NCI-H2081 (cell line): ENCODE data around the gene ATG9B.

Source experiments
- DNase-seq, 2 experiments: peaks; one replicate each; lab custom pipeline; 2025; lab: John Stamatoyannopoulos, UW

The ATG9B gene, protein sequence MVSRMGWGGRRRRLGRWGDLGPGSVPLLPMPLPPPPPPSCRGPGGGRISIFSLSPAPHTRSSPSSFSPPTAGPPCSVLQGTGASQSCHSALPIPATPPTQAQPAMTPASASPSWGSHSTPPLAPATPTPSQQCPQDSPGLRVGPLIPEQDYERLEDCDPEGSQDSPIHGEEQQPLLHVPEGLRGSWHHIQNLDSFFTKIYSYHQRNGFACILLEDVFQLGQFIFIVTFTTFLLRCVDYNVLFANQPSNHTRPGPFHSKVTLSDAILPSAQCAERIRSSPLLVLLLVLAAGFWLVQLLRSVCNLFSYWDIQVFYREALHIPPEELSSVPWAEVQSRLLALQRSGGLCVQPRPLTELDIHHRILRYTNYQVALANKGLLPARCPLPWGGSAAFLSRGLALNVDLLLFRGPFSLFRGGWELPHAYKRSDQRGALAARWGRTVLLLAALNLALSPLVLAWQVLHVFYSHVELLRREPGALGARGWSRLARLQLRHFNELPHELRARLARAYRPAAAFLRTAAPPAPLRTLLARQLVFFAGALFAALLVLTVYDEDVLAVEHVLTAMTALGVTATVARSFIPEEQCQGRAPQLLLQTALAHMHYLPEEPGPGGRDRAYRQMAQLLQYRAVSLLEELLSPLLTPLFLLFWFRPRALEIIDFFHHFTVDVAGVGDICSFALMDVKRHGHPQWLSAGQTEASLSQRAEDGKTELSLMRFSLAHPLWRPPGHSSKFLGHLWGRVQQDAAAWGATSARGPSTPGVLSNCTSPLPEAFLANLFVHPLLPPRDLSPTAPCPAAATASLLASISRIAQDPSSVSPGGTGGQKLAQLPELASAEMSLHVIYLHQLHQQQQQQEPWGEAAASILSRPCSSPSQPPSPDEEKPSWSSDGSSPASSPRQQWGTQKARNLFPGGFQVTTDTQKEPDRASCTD

DNA sequence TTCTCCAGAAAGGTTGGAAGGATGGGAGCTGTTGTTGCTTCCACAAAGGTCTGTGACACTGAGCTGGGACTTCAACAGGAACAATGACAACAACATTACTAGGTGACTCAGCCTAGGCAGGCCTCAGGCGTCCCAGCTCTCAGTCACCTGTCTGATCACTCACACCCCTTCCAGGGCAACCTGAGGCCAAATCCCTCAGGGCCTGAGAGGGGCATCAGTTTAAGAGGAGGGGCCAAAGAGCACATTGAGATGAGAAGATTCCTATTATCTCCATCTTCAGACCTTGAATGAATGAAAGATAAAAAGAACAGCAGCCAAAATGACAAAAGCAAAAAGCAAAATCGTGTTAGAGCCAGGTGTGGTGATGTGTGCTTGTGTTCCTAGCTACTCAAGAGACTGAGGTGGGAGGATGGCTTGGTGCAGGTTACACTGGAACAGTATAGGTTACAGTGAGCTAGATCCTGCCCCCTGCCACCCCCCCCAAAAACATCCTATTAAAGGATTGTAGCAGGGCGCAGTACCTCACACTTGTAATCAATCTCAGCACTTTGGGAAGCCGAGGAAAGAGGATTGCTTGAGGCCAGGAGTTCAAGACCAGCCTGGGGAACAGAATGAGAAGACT, at the start of gene ATG9B:
Gene ATG9B (minus strand): TSS at position 60 of the 622 bp plus-strand sequence. CDS start 71 bp downstream, outside the sequence.
- no peak for DNase-seq

DNA sequence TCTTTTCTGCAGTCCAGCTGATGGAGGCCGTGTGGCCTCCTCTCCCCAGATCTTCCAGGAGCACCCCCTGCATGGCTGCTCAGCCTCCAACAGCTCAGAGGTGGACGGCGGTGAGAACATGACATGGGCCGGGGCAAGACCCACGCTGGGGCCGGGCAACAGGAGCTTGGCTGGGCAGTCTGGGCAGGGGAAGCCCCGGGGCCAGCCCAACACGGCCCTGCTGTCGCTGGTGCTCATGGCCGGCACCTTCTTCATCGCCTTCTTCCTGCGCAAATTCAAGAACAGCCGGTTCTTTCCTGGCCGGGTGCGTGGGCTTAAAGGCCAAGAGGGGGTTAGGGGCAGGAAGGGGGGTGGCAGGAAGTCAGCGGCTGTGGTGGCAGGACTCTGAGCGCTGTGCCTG, 49.7 kb upstream of the ATG9B start:
- no peak for DNase-seq

DNA sequence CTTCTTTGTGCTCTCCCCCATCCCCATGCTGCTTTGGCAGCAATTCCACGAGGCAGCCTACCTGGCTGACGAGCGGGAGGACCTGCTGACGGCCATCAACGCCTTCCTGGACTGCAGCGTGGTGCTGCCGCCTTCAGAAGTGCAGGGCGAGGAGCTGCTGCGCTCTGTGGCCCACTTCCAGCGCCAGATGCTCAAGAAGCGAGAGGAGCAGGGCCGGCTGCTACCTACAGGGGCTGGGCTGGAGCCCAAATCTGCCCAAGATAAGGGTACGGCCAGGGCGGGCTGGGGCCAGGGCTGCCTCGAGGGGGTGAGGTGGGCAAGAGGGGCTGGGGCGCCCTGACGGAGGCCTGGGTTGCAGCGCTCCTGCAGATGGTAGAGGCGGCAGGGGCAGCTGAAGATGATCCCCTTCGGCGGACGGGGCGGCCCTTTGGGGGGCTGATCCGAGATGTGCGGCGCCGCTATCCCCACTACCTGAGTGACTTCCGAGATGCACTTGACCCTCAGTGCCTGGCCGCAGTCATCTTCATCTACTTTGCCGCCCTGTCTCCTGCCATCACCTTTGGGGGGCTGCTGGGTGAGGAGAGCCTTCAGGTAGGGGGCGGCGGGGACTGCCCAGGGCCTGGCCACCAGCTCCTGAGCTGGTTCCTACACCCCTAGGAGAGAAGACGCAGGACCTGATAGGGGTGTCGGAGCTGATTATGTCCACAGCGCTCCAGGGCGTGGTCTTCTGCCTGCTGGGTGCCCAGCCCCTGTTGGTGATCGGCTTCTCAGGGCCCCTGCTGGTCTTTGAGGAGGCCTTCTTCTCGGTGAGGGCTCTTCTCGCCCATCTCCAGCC, 47.0 kb upstream of the ATG9B start:
- DNase-seq: no peak

DNA sequence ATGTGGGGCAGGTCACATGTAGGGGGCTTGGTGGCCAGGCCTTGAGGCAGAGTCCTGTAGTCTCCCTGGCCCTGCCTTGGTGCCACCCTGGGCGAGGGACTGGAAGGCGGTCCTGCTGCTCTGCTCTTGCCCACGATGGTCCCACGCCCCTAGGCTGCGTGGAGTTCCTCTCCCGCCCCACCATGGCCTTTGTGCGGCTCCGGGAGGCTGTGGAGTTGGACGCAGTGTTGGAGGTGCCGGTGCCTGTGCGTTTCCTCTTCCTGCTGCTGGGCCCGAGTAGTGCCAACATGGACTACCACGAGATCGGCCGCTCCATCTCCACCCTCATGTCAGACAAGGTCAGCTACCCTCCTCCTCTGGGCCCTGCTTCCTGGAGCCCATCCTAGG, 46.3 kb upstream of the ATG9B start:
- DNase-seq: no peak

DNA sequence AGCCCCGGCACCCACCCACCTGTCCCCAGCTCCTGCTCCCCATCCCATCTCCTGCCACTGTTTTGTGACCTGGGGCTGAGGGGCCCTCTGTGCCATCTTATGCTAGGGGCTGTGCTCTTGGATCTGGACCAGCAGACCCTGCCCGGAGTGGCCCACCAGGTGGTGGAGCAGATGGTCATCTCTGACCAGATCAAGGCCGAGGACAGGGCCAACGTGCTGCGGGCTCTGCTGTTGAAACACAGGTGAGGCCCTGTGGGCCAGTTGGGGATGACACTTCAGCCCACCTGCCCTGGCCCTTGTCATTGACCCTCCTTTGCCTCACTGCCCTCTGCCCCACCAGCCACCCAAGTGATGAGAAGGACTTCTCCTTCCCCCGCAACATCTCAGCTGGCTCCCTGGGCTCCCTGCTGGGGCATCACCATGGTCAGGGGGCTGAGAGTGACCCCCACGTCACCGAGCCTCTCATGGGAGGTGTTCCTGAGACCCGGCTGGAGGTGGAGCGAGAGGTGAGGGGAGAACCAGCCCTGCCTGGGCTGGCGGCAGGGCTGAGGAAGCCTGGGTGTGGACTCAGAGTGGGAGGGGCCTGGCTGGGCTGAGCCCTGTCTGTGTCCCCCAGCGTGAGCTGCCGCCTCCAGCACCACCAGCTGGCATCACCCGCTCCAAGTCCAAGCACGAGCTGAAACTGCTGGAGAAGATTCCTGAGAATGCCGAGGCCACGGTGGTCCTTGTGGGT, 45.7 kb upstream of the ATG9B start:
- no peak for DNase-seq

DNA sequence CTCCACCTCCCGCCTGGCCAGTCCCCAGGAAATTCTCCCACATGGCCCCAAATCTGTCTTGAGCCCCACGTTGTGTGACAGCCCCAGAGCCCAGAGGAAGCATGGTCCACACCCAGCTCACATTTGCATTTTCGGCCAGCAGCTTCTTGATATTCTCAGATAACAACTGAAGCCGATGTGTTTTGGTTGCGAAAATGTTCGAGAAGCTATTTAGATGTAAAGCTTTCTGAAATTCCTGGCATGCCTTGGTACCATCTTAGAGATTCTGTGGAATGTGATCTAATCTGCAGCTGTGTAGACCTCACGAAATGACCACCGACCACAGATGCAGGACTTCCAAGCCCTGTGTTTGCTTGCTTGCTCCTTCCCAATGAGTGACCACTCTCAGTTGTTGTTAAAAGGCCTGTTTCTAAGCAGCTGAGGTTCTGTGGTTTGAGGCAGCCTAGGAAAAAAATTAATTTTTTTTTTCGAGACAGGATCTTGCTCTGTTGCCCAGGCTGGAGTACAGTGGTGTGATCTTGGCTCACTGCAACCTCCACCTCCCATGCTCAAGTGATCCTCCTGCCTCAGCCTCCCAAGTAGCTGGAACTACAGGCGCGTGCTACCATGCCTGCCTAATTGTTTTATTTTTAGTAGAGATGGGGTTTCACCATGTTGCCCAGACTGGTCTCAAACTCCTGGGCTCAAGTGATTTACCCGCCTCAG, 43.9 kb upstream of the ATG9B start:
- no peak for DNase-seq

DNA sequence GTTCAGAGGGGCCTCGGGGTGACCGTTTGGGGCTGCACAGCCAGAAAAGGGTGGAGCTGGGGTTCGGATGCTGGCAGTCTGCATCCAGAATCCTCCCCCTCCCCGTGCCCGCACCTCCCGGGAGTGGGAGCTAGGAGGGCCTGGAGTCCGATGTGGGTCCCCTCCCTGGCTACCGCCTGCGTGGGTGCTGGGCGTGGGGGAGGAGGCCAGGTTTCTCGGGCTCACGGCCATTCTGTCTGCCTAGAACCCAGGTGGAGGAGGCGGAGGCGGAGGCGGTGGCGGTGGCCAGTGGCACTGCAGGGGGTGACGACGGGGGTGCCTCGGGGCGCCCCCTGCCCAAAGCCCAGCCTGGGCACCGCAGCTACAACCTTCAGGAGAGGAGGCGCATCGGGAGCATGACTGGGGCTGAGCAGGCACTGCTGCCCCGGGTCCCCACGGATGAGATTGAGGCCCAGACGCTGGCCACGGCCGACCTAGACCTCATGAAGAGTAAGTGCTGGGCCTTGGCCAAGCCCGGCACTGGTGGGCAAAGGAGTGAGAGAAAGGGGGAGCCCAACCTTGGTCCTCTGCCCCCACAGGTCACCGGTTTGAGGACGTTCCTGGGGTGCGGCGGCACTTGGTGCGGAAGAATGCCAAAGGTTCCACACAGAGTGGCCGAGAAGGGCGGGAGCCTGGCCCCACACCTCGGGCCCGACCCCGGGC, 42.1 kb upstream of the ATG9B start:
- DNase-seq: no peak

DNA sequence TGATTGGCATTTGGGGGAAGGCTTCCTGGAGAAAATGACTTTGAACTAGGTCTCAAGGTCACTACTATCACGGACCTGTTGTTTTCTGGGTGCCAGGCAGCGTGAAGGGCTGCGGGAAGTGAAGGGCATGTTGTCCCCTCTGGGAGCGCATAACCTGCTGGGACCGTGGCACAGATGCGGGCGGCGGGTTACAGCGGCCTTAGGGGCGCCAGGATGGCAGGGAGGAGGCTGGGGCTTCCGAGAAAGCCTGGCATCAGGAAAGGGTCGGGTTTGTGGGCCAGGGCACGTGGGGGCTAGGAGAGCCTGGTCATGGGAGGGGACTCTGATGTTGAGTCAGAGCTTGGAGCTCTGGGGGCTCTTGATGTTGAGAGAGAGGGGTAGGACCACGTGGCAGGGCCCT, 41.2 kb upstream of the ATG9B start:
- no peak for DNase-seq

DNA sequence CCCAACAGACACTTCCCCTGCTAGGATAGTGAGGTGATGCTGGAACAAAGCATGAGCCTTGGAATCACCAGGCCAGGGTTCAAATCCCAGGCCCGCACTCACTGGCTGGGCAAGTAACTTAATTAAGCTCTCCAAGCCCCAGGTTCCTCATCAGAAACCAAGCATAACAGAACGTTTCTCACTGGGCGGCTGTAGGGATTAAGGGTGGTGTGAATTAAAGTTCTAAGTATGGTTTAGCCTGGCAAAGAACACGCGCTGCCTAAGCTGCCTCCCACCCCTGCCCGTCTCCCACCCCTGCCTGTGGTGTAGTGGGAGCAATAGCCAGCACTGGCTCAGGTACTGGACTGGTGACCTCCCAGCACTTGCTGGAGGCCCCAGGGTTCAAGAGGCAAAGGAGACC, 40.7 kb upstream of the ATG9B start:
- DNase-seq: no peak

DNA sequence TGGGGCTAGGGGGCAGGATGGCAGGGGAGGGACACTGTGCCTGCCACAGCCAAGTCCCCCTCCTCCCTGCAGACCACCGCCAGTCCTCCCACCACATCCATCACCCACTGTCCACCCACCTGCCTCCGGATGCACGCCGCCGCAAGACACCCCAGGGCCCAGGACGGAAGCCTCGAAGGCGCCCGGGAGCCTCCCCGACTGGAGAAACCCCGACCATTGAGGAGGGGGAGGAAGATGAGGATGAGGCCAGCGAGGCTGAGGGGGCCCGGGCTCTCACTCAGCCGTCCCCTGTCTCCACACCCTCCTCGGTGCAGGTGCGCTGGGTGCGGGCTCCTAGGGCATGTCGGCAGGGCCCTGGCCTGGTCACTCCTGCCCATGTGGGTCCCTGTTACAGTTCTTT, 40.2 kb upstream of the ATG9B start:
- no peak for DNase-seq

DNA sequence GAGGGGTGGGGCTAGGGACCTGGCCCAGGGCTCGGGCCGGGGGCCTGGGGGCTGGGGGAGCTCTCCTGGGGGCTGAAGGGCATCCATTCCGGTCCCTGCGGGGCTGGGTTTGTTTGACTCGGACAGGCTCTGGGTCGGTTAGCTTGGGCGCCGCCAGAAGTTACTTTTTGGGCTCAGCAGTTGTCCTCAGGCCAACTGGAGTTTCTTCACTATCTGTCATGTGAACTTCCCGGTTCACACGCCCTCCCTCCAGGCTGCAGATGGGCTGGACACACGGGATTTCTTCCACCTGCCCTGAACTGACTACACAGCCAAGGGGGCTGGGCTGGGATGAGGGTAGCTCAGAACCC, 38.9 kb upstream of the ATG9B start:
- no peak for DNase-seq

DNA sequence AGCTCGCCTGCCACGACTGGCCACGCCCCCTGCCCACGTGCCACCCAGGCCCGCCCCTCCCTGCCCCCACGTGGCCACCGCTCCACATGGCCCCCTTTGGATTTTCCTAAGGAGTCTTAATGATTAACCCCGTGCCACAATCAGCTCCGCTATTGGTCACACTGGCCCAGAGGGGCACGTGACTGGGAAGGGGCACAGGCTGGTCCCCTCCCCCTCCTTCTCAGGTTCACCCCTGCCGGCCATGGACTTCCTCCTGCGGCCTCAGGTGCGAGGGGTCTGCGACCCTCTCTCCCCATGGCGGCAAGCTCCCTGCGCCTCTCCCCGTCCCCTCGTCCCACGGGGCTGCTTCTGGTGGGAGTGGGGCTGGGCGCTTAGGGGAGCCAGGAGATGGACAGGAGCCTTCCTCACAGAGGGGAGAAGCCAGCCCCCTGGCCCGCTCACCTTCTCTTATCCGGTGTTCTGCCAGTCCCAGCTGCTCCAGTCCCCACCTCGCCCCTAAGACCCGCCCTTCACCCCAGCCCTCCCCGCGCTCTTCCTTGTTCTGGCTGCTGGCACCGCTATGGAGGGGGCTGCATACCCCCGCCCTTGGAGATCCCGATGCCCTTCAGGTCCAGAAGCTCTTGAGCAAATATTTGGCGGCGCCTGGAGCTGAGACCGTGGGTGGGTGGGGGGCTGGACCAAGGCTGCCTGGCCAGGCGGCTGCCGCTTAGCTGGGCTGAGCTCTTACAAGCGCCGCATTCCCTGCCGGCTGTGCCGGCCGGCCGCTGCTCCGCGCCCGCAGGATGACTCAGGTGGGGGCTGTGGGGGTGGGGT, 38.3 kb upstream of the ATG9B start:
- no peak for DNase-seq

DNA sequence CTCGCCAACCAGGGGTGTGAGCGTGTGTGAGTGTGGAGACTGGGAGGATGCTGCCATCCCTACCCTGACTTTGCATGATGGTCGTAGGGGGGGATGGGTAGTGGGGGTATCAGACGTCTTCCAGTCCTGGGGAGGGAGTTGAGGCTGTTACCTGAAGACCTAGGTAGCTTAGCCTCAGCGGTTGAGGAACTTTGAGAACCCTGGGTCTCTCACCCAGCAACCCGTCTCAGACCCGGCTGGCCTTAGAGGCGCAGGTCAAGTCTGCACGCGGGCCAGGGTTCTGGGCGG, 37.8 kb upstream of the ATG9B start:
- DNase-seq: no peak

DNA sequence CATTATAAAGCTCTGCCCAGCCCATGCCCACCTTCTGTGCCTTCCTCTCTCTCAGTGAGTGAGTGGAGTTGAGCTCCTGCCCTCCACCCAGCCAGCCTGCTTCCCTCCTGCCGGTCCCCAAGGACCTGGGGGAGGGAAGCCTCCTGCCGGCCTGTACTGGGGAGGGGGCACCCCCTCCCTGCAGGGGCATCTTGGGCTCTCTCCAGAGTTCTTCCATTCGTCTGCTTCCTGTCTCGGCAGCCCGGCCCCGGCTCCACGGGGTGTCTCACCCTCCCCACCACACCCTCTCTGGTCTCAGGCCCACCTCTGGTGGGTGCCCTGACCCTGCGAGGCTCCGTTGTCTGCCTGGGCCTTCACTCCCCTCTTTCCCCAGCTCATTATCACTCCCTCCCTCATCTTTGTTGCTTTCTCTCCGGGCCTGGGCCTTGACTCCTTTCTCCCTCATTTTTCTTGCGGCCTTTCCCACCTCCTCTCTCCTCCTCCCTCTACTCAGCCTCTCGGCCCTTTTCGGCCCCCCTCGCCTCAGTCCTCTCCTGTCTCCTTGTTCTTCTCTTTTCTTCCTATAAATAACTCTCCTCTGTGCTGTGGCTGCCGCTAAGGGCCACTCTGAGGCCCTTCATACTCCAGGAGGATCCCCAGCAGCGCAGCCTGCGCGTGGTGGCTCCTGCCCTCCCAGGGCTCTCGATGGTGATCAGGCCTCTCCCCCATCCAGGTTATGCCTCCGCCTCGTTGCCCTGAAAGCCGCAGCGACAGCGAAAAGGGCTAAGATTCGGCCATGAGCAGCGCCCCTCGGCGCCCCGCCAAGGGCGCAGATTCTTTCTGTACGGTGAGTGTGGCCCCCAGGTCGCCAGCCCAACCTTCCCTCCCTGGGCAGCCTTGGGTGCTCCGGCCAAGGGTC, 37.2 kb upstream of the ATG9B start:
- no peak for DNase-seq

DNA sequence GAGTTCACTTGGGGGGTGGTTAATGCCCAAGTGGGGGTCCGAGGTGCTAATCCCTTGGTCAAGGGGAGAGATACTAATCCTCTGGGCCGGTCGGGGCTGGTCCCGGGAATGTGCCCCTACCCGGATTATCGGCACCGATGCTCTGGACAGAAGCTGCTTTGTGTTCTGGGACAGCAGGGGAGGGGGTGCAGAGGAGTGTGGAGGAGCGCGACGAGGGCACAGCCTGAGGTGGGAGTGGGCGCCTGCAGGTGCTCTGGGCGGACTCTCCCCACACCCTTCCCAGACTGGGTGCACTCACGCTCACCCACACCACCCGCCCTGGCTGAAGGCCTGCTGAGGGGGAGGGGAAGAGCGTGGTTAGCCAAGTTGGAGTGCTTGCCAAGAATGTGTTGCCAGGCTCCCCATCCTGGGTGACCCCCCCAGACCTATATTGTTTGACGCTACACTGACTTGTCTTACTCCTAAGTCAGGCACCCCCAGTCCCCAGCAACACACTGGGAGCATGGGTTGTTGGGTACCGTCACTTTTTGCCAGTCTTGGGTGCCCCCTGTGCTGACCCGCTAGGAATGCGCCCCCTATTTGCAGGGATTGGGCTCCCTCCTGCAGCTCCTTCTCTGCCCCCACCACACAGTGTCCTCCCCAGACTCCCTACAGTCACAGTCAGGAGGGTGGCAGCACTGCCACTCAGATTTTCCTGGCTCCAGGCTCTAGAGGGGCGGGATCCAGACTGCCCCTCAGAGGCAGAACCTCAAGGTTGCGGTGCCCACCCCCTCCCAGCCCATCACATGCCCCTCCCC, 36.3 kb upstream of the ATG9B start:
- peak; percentile 19 to 48 for DNase-seq

DNA sequence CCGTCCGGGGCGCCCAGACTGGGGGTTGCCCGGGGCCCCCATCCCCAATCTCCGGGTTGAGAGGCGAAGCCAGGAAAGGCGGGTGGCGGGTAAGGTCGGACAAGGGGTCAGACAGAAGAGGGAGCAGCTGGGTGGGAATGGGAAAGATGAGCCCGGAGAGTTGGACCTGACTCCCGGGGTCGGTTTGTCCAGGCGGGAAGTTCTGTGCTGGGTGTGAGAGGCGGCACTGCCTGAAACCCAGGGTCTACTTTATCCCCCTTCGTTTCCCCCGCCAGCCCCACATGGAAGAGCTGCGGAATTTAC, 35.8 kb upstream of the ATG9B start:
- no peak for DNase-seq

DNA sequence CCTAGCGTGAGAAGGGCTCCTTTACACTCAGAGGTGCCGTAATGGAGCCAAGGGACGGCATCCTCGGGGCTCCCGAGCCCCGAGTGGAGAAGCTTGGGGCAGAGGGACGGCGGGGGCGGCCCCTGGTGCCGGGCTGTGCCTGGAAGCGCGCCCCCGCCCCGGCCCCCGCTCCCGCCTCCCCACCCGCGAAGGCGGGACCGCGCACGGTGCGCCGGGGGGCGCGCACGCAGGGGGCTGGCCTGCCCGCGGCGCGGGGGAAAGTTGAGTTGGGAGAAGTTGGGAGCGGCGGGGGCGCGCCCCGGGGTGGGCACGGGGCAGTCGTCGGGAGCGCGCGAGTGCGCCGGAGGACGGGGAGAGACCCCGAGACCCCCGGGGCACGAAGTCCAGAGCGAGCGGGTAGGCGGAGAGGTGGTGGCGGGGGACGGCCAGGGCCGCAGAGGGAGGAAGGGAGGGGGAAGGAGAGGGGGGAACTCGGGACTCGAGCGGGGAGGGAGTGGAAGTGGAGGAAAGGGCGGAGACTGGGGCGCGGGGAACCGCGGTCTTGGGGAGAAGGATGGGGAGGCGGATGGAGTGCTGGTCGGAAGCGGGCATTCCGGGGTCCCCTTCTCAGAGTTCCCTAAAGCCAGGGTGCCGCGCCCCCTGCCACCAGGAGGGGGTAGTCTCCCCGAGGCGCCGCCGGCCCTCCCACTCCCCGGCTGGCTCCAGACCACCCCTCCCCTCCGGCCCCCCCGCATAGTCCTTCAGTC, 35.2 kb upstream of the ATG9B start, which contains the start of gene SLC4A2:
Gene SLC4A2 (plus strand): TSS at position 223 of the 746 bp plus-strand sequence. CDS start 2,399 bp downstream, outside the sequence.
- DNase-seq: peak; percentile 73 to 84
